HG03521 (cell line): ENCODE measurements around the gene MAMDC2.

Experiments used
- ATAC-seq: cut with Tn5 transposase; IDR thresholded peaks from one replicate; pipeline ENCODE4 v1.9.1; 2021; ENCODE audit warnings: mild to moderate bottlenecking, moderate library complexity; ENCODE audit not compliant: unreplicated experiment

MAMDC2 gene

GRCh38 chr9:70060883-70061507, 17.3 kb downstream of the MAMDC2 start:
- peak; percentile 95 for ATAC-seq

- ATAC-seq, result no peak
Measured at GRCh38 chr9:70061776-70062175, 18.1 kb downstream of the MAMDC2 start.

GRCh38 chr9:70064496-70064895, 20.8 kb downstream of the MAMDC2 start:
- ATAC-seq, result no peak

GRCh38 chr9:70065572-70065971, 21.9 kb downstream of the MAMDC2 start:
- no peak for ATAC-seq

- ATAC-seq, result no peak
Measured at GRCh38 chr9:70066418-70066817, 22.8 kb downstream of the MAMDC2 start.

GRCh38 chr9:70066874-70067273, 23.2 kb downstream of the MAMDC2 start:
- ATAC-seq, result no peak

GRCh38 chr9:70069704-70070103, 26.1 kb downstream of the MAMDC2 start:
- ATAC-seq, result no peak

- no peak for ATAC-seq
Measured at GRCh38 chr9:70073193-70073592, 29.5 kb downstream of the MAMDC2 start.

- no peak for ATAC-seq
Measured at GRCh38 chr9:70073756-70074155, 30.1 kb downstream of the MAMDC2 start.

- no peak for ATAC-seq
Measured at GRCh38 chr9:70076678-70077077, 33.0 kb downstream of the MAMDC2 start.

GRCh38 chr9:70079417-70080037, 35.9 kb downstream of the MAMDC2 start:
- ATAC-seq, result no peak

- no peak for ATAC-seq
Measured at GRCh38 chr9:70080481-70081119, 37.0 kb downstream of the MAMDC2 start.

- ATAC-seq, result no peak
Measured at GRCh38 chr9:70081120-70081495, 37.5 kb downstream of the MAMDC2 start.

- ATAC-seq, result no peak
Measured at GRCh38 chr9:70083429-70083828, 39.8 kb downstream of the MAMDC2 start.

GRCh38 chr9:70085241-70085640, 41.6 kb downstream of the MAMDC2 start:
- no peak for ATAC-seq

- no peak for ATAC-seq
Measured at GRCh38 chr9:70091103-70091502, 47.5 kb downstream of the MAMDC2 start.

GRCh38 chr9:70091572-70091971, 47.9 kb downstream of the MAMDC2 start:
- ATAC-seq, result no peak

- ATAC-seq, result no peak
Measured at GRCh38 chr9:70092190-70092589, 48.5 kb downstream of the MAMDC2 start.

GRCh38 chr9:70093095-70093494, 49.4 kb downstream of the MAMDC2 start:
- no peak for ATAC-seq

GRCh38 chr9:70093944-70094343, 50.3 kb downstream of the MAMDC2 start:
- ATAC-seq, result no peak

- ATAC-seq, result no peak
Measured at GRCh38 chr9:70094747-70095146, 51.1 kb downstream of the MAMDC2 start.

GRCh38 chr9:70097187-70097586, 53.5 kb downstream of the MAMDC2 start:
- ATAC-seq, result no peak
